Measurements from ENCODE around the gene PHYHIPL. TPM values are rescaled to one million over a fixed set of nuclear protein-coding genes. Genes with fewer than 3 reads are reported as not detected.

Gene PHYHIPL
- total RNA-seq, 2 experiments from 2014 or later = not detected

DNA sequence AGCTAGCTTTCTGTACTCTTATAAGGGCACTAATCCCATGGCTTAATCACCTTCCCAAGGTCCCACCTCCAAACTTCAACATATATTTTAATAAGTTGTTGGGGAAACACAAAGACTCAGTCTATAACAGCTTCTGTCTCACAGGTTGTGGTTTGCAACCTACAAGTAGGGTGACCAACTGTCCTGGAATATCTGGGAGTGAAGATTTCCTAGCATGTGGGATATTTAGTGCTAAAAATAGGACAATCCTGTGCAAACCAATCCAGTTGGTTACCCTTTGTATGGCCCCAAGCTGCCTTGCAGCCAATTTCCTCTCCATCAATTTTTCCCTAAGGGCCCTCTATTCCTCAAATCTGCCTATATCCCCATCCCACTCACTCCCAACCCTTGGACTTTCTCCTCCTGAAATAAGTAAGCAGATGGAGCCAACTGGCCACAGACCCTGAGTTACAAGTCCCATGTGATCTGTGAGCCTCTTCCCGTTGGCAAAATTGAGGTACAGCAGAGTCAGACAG is 103.6 kb downstream of the PHYHIPL start:
- ChIA-PET POLR2A (no interaction called here), CTCF (ENCODE audit: unreplicated experiment) (no interaction called here)
- Histone ChIP-seq H3K27ac (ENCODE audit: low read depth, low read length, poor library complexity, severe bottlenecking) (no peak overlapping the region), H3K4me3 (ENCODE audit: low read depth, low read length, poor library complexity, severe bottlenecking) (no peak overlapping the region), H3K36me3 (ENCODE audit: insufficient read depth, low read length) (no peaks in the 10 kb centered on the region), H3K9me3 (ENCODE audit: low read length) (no peaks in the 10 kb centered on the region), H2AFZ (ENCODE audit: low read length) (no peak overlapping the region), H3K4me1 (ENCODE audit: insufficient read depth, low read length, poor library complexity, severe bottlenecking) (no peaks in the 10 kb centered on the region), H4K20me1 (ENCODE audit: insufficient read depth, low read length) (no peaks in the 10 kb centered on the region), H3K4me2 (ENCODE audit: low read length) (no peak overlapping the region), H3K79me2 (ENCODE audit: insufficient read depth, low read depth, low read length) (no peaks in the 10 kb centered on the region), H3K9me2 (ENCODE audit: insufficient read depth, low read length) (no peaks in the 10 kb centered on the region)
- TF ChIP-seq, protein P1, sequence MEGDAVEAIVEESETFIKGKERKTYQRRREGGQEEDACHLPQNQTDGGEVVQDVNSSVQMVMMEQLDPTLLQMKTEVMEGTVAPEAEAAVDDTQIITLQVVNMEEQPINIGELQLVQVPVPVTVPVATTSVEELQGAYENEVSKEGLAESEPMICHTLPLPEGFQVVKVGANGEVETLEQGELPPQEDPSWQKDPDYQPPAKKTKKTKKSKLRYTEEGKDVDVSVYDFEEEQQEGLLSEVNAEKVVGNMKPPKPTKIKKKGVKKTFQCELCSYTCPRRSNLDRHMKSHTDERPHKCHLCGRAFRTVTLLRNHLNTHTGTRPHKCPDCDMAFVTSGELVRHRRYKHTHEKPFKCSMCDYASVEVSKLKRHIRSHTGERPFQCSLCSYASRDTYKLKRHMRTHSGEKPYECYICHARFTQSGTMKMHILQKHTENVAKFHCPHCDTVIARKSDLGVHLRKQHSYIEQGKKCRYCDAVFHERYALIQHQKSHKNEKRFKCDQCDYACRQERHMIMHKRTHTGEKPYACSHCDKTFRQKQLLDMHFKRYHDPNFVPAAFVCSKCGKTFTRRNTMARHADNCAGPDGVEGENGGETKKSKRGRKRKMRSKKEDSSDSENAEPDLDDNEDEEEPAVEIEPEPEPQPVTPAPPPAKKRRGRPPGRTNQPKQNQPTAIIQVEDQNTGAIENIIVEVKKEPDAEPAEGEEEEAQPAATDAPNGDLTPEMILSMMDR (conservative IDR thresholded peaks at IDR 0.05; ENCODE audit: low read length) = no peak
- DNase-seq (ENCODE audit: low spot score) = no peak
- intact Hi-C loops (cut with micrococcal nuclease; ENCODE audit: unreplicated experiment) = no loop called here
- no TSS peak for BruUV-seq (replicated peaks)

GRCh38 chr10:59281861-59282260 is 105.4 kb downstream of the PHYHIPL start:
- no peak for DNase-seq (ENCODE audit: low spot score)
- BruUV-seq (replicated peaks) = no TSS peak
- ChIA-PET CTCF (ENCODE audit: unreplicated experiment) (no interaction called here), POLR2A (interaction anchor here (0.7 kb wide), 1 partner anchor 160 kb away, joined by 3 read pairs; no protein-coding TSS in a partner anchor)
- H3K4me1 ChIP-seq (ENCODE audit: insufficient read depth, low read length, poor library complexity, severe bottlenecking) = no peaks in the 10 kb centered on the region
- no peaks in the 10 kb centered on the region for H3K36me3 ChIP-seq (ENCODE audit: insufficient read depth, low read length)
- no peaks in the 10 kb centered on the region for H3K9me3 ChIP-seq (ENCODE audit: low read length)
- H4K20me1 ChIP-seq (ENCODE audit: insufficient read depth, low read length) = no peaks in the 10 kb centered on the region
- no peak overlapping the region for H3K4me2 ChIP-seq (ENCODE audit: low read length)
- H3K4me3 ChIP-seq (ENCODE audit: low read depth, low read length, poor library complexity, severe bottlenecking) = no peak overlapping the region
- H3K27ac ChIP-seq (ENCODE audit: low read depth, low read length, poor library complexity, severe bottlenecking) = no peak overlapping the region
- H3K9me2 ChIP-seq (ENCODE audit: insufficient read depth, low read length) = no peaks in the 10 kb centered on the region
- H3K79me2 ChIP-seq (ENCODE audit: insufficient read depth, low read depth, low read length) = no peaks in the 10 kb centered on the region
- no peak overlapping the region for H2AFZ ChIP-seq (ENCODE audit: low read length)
- no peak for TF ChIP-seq EZH2phosphoT487 (IDR thresholded peaks at IDR 0.05; ENCODE audit: borderline replicate concordance, low read depth, low read length)
- TF ChIP-seq, protein P1 (conservative IDR thresholded peaks at IDR 0.05; ENCODE audit: low read length) = no peak
- intact Hi-C loops (cut with micrococcal nuclease; ENCODE audit: unreplicated experiment) = no loop called here

DNA sequence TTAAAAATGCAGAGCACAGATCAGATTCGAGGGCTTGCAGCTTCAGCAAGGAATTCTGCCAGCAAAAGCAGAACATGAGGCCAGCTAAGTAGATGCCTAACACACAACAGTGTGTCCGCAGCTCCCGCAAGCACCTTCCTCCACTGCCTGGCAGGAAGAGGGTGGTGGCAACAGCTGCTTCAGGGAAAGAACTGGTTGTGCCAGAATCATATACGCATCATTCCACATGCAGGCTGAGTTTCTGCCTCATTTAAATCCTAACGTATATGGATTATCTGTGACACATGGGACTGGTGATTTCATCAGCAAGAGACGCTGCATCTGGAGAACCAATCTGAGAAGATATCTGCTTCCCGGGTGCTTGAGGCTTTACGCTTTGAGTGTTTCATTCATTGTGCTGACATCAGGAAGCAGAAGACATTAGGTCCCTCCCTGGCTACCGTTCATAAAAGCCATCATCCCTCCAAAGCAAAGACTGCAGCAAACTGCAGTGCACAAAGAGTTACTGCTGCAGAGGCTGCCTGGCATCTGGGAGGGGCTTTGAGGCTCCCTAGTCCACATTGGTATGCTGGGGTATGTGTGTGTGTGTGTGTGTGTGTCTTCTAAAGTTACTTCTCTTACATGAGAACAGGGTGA is 107.1 kb downstream of the PHYHIPL start:
- Histone ChIP-seq H3K27ac (ENCODE audit: low read depth, low read length, poor library complexity, severe bottlenecking) (no peak overlapping the region), H4K20me1 (ENCODE audit: insufficient read depth, low read length) (no peaks in the 10 kb centered on the region), H3K79me2 (ENCODE audit: insufficient read depth, low read depth, low read length) (no peaks in the 10 kb centered on the region), H3K4me2 (ENCODE audit: low read length) (no peak overlapping the region), H3K4me1 (ENCODE audit: insufficient read depth, low read length, poor library complexity, severe bottlenecking) (no peaks in the 10 kb centered on the region), H3K9me3 (ENCODE audit: low read length) (no peaks in the 10 kb centered on the region), H3K36me3 (ENCODE audit: insufficient read depth, low read length) (no peaks in the 10 kb centered on the region), H3K9me2 (ENCODE audit: insufficient read depth, low read length) (no peaks in the 10 kb centered on the region), H3K4me3 (ENCODE audit: low read depth, low read length, poor library complexity, severe bottlenecking) (no peak overlapping the region), H2AFZ (ENCODE audit: low read length) (no peak overlapping the region)
- CTCF ChIA-PET (ENCODE audit: unreplicated experiment) = interaction anchor here (0.6 kb wide), 1 partner anchor 296 kb away, joined by 3 read pairs; no protein-coding TSS in a partner anchor
- DNase-seq (ENCODE audit: low spot score) = no peak
- no peak for TF ChIP-seq EZH2phosphoT487 (IDR thresholded peaks at IDR 0.05; ENCODE audit: borderline replicate concordance, low read depth, low read length)
- TF ChIP-seq, protein P1 (conservative IDR thresholded peaks at IDR 0.05; ENCODE audit: low read length) = no peak
- no TSS peak for BruUV-seq (replicated peaks)
- POLR2A ChIA-PET = no interaction called here
- intact Hi-C loops (cut with micrococcal nuclease; ENCODE audit: unreplicated experiment) = no loop called here

Measured in OCI-LY7 (cell line).